GM19193 (cell line): ENCODE results near the gene CLCNKB.

ENCODE experiments used
- POLR2A ChIP-seq: IDR thresholded peaks from 4 replicates; pipeline ENCODE4 v1.6.1; 2011; ENCODE audit not compliant: insufficient read depth, insufficient read length; ENCODE audit errors: extremely low read depth

CLCNKB gene

DNA sequence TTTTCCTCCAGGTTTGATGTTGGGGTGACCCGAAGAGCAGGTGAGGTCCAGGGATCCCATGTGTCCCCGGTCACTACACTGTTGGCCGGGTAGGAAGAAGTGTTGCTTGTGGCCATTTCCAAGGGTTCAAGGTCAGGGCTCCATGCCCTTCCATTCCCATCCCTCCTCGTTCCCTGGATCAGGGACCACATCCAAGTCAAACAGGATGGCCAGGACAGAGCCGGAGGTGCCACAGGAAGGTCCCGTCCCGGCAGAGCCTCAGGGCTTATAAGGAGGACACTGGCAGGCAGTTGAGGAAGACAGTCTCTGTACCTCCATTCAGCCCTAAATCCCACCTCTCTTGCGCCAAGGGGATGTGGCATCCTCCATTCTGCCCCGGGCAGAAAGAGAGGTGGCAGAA is 51.9 kb downstream of the CLCNKB start:
- no peak for TF ChIP-seq POLR2A

- TF ChIP-seq POLR2A = no peak
Measured at GRCh38 chr1:16099412-16099811, 55.8 kb downstream of the CLCNKB start.

- TF ChIP-seq POLR2A = no peak
Measured at GRCh38 chr1:16101623-16102022, 58.0 kb downstream of the CLCNKB start.
